A673 (cell line): Measurements from ENCODE around the gene CCDC191. TPM values are rescaled to one million over a fixed set of nuclear protein-coding genes. Genes with fewer than 3 reads are reported as not detected.

Experiments used
- BruUV-seq: library from RNA; stranded (reverse); fragments of 400-500 nt; replicated peaks from 2 replicates; lab custom pipeline; 2021; lab: Mats Ljungman, UMichigan
- CTCF ChIA-PET: fragments of 300-600 bp; sonication (Branson Sonifier 250); formaldehyde crosslinking; loops from one replicate; lab custom pipeline; 2022; ENCODE audit warnings: antibody characterized with exemption; lab: Charles Lee
- POLR2A ChIA-PET: fragments of 300-600 bp; sonication (Branson Sonifier 250); formaldehyde crosslinking; loops from one replicate; lab custom pipeline; 2022; ENCODE audit warnings: antibody characterized with exemption; ENCODE audit not compliant: low non-redundant PET; lab: Charles Lee
- DNase-seq: peaks from one replicate; pipeline ENCODE4 v3.0.0-alpha.2; 2015; ENCODE audit warnings: low spot score
- H3K27ac ChIP-seq: fragments of 200-600 bp; sonication (generic); 2 replicates; pipeline ENCODE4 v1.5.1; 2016; ENCODE audit warnings: mixed run types, low read depth, mild to moderate bottlenecking, mixed read lengths, antibody characterized with exemption, low read length; ENCODE audit not compliant: poor library complexity, severe bottlenecking
- H3K27me3 ChIP-seq: fragments of 200-600 bp; sonication (generic); replicated peaks from 2 replicates; pipeline ENCODE4 v1.6.1; 2017; ENCODE audit warnings: mixed run types, low read depth, mild to moderate bottlenecking, mixed read lengths, antibody characterized with exemption, low read length; ENCODE audit not compliant: insufficient read depth, poor library complexity
- H3K36me3 ChIP-seq: fragments of 200-600 bp; sonication (generic); 2 replicates; pipeline ENCODE4 v1.6.1; 2016; ENCODE audit warnings: mixed run types, mild to moderate bottlenecking, mixed read lengths, antibody characterized with exemption, low read length; ENCODE audit not compliant: insufficient read depth, poor library complexity, severe bottlenecking
- H3K4me1 ChIP-seq: fragments of 200-600 bp; sonication (generic); 2 replicates; pipeline ENCODE4 v1.6.1; 2017; ENCODE audit warnings: mixed run types, mild to moderate bottlenecking, mixed read lengths, antibody characterized with exemption, low read length; ENCODE audit not compliant: insufficient read depth, poor library complexity, severe bottlenecking
- H3K4me3 ChIP-seq: fragments of 200-600 bp; sonication (generic); 2 replicates; pipeline ENCODE4 v1.5.1; 2016; ENCODE audit warnings: low read depth, mixed run types, mild to moderate bottlenecking, mixed read lengths, low read length; ENCODE audit not compliant: poor library complexity, severe bottlenecking
- H3K9me3 ChIP-seq: fragments of 200-600 bp; sonication (generic); 2 replicates; pipeline ENCODE4 v1.6.1; 2016; ENCODE audit warnings: mixed run types, low read depth, mild to moderate bottlenecking, mixed read lengths, antibody characterized with exemption, low read length; ENCODE audit not compliant: poor library complexity, severe bottlenecking
- EZH2 ChIP-seq: fragments of 200-600 bp; sonication (generic); IDR thresholded peaks from 2 replicates; pipeline ENCODE4 v1.6.1; 2017; ENCODE audit warnings: borderline replicate concordance, low read depth, mild to moderate bottlenecking, mixed read lengths, antibody characterized with exemption, low read length; ENCODE audit not compliant: poor library complexity, severe bottlenecking
- intact Hi-C: fragments of 100-400 bp; cut with micrococcal nuclease; formaldehyde crosslinking; loops from one replicate; pipeline ENCODE4 v1.10.0; 2022; ENCODE audit not compliant: unreplicated experiment
- total RNA-seq: library from RNA; stranded (reverse); gene quantifications from 2 replicates; pipeline ENCODE4 v1.2.3, GENCODE V29; 2021
- TF ChIP-seq, protein P1 (sequence below): fragments of 300-800, 200-600 bp; sonication (generic); conservative IDR thresholded peaks from 2 replicates; pipeline ENCODE4 v1.5.1; 2017; ENCODE audit warnings: low read depth, mild to moderate bottlenecking, antibody characterized with exemption, low read length, moderate library complexity, mixed read lengths

The CCDC191 gene
- total RNA-seq, 1 experiment from 2014 or later: 1.1 TPM

DNA sequence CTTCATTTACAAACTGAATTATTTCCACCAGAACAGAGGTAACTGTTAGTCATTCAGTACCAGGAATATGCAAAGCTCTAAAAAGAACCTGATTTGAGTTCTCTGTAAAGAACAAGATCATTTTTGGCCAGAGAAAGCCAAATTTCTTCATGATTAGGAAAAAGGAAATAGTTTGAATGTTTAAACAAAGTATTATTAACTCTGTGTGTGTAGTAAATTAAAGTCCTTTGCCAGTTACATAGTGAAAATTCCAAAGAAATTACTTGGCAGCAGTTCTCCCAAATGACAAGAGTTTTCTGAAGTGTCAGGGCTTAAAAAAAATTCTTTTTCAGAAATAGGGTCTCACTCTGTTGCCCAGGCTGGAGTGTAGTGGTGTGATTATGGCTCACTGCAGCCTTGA, 24.7 kb upstream of the CCDC191 start:
- Histone ChIP-seq H3K27ac (no peak overlapping the region), H3K36me3 (peaks cover 59% of the 10 kb centered on the region), H3K4me1 (no peaks in the 10 kb centered on the region), H3K9me3 (no peaks in the 10 kb centered on the region), H3K27me3 (no peaks in the 10 kb centered on the region), H3K4me3 (no peak overlapping the region)
- POLR2A ChIA-PET: no interaction called here
- no TSS peak for BruUV-seq
- CTCF ChIA-PET: no interaction called here
- no peak for DNase-seq
- TF ChIP-seq, protein P1, sequence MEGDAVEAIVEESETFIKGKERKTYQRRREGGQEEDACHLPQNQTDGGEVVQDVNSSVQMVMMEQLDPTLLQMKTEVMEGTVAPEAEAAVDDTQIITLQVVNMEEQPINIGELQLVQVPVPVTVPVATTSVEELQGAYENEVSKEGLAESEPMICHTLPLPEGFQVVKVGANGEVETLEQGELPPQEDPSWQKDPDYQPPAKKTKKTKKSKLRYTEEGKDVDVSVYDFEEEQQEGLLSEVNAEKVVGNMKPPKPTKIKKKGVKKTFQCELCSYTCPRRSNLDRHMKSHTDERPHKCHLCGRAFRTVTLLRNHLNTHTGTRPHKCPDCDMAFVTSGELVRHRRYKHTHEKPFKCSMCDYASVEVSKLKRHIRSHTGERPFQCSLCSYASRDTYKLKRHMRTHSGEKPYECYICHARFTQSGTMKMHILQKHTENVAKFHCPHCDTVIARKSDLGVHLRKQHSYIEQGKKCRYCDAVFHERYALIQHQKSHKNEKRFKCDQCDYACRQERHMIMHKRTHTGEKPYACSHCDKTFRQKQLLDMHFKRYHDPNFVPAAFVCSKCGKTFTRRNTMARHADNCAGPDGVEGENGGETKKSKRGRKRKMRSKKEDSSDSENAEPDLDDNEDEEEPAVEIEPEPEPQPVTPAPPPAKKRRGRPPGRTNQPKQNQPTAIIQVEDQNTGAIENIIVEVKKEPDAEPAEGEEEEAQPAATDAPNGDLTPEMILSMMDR: no peak
- TF ChIP-seq EZH2: no peak
- intact Hi-C loops: no loop called here

DNA sequence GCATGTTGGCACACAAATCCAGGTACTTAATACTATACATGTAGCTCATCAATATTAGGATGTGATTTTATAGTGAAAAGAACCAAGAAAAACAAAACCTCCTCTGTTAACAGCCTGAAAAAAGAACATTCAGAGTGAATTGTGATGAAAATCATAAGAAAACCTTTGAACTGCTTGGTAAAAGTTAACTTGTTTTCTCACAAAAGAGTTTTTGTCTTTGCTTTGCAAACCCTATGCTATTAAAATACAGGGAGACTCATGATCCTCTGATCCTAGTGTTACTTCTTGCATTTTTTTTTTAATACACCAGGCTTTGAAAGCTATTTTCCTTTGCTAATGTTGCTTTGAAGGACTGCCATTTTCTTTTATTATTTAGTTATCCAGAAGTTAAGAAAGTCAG, 23.9 kb upstream of the CCDC191 start:
- Histone ChIP-seq H3K4me3 (no peak overlapping the region), H3K27me3 (no peaks in the 10 kb centered on the region), H3K27ac (no peak overlapping the region), H3K9me3 (no peaks in the 10 kb centered on the region), H3K4me1 (no peaks in the 10 kb centered on the region), H3K36me3 (peaks cover 63% of the 10 kb centered on the region)
- no peak for TF ChIP-seq EZH2
- TF ChIP-seq, protein P1: no peak
- CTCF ChIA-PET: no interaction called here
- intact Hi-C loops: no loop called here
- POLR2A ChIA-PET: no interaction called here
- BruUV-seq: no TSS peak
- no peak for DNase-seq

DNA sequence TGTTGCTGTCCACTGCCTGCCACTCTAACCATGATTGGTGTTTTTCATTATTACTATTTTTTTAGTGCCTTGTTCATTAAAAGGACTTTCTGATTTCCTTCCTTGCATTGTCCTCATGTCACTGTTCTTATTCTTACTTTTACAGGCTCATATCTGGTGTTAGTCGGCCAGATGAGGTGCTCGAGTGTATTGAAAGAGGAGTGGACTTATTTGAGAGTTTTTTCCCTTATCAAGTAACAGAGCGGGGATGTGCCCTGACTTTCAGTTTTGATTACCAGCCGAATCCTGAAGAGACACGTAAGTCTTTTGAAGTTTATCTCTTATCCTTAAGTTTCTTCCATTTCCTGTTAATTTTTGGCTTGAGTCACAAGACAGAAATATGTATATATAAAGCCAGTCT, 23.4 kb upstream of the CCDC191 start:
- no peak for TF ChIP-seq EZH2
- TF ChIP-seq, protein P1: no peak
- intact Hi-C loops: no loop called here
- ChIA-PET CTCF (no interaction called here), POLR2A (no interaction called here)
- H3K9me3 ChIP-seq: no peaks in the 10 kb centered on the region
- BruUV-seq: no TSS peak
- no peaks in the 10 kb centered on the region for H3K27me3 ChIP-seq
- peaks cover 66% of the 10 kb centered on the region for H3K36me3 ChIP-seq
- DNase-seq: no peak
- no peaks in the 10 kb centered on the region for H3K4me1 ChIP-seq
- H3K27ac ChIP-seq: no peak overlapping the region
- H3K4me3 ChIP-seq: no peak overlapping the region
